ENCODE measurements around the gene MYT1. TPM values are rescaled to one million over a fixed set of nuclear protein-coding genes. Genes with fewer than 3 reads are reported as not detected.

MYT1 gene
- total RNA-seq, 1 donor from 2014 or later, result not detected

GRCh38 chr20:64228751-64229506, 64.7 kb downstream of the MYT1 start:
- Histone ChIP-seq H3K27ac (no peak overlapping the region), H3K9me3 (no peaks in the 10 kb centered on the region), H3K4me3 (no peak overlapping the region), H3K27me3 (ENCODE audit: low read depth) (no peaks in the 10 kb centered on the region), H3K4me1 (peaks cover 7% of the 10 kb centered on the region), H3K36me3 (no peaks in the 10 kb centered on the region)
- DNase-seq (peak; percentile 38), ATAC-seq (no peak)
- TF ChIP-seq CTCF (IDR thresholded peaks at IDR 0.05), result no peak
- intact Hi-C loops (cut with DNase I), result no loop called here

GRCh38 chr20:64229507-64230061, 65.3 kb downstream of the MYT1 start:
- Histone ChIP-seq H3K27ac (no peak overlapping the region), H3K9me3 (no peaks in the 10 kb centered on the region), H3K27me3 (ENCODE audit: low read depth) (no peaks in the 10 kb centered on the region), H3K4me3 (no peak overlapping the region), H3K36me3 (no peaks in the 10 kb centered on the region), H3K4me1 (peaks cover under 1% of the 10 kb centered on the region)
- intact Hi-C loops (cut with DNase I), result no loop called here
- DNase-seq, result peak; percentile 19
- no peak for ATAC-seq
- no peak for TF ChIP-seq CTCF (IDR thresholded peaks at IDR 0.05)

- Histone ChIP-seq H3K27ac (no peak overlapping the region), H3K36me3 (no peaks in the 10 kb centered on the region), H3K4me1 (no peaks in the 10 kb centered on the region), H3K27me3 (ENCODE audit: low read depth) (no peaks in the 10 kb centered on the region), H3K4me3 (no peak overlapping the region), H3K9me3 (no peaks in the 10 kb centered on the region)
- no peak for ATAC-seq
- intact Hi-C loops (cut with DNase I), result no loop called here
- TF ChIP-seq CTCF (IDR thresholded peaks at IDR 0.05), result no peak
- peak; percentile 26 for DNase-seq
These were observed 66.4 kb downstream of the MYT1 start for GRCh38 chr20:64230461-64231145.

GRCh38 chr20:64231621-64232550, 67.6 kb downstream of the MYT1 start:
- Histone ChIP-seq H3K4me1 (no peaks in the 10 kb centered on the region), H3K27me3 (ENCODE audit: low read depth) (no peaks in the 10 kb centered on the region), H3K36me3 (no peaks in the 10 kb centered on the region), H3K9me3 (no peaks in the 10 kb centered on the region), H3K4me3 (no peak overlapping the region), H3K27ac (no peak overlapping the region)
- DNase-seq (peak; percentile 40), ATAC-seq (peak in 1 of 2 donors; percentile 34)
- no peak for TF ChIP-seq CTCF (IDR thresholded peaks at IDR 0.05)
- intact Hi-C loops (cut with DNase I), result no loop called here

GRCh38 chr20:64232794-64233193, 68.5 kb downstream of the MYT1 start:
- H3K4me1 ChIP-seq, result no peaks in the 10 kb centered on the region
- no peak overlapping the region for H3K4me3 ChIP-seq
- no peak overlapping the region for H3K27ac ChIP-seq
- peak; percentile 21 for DNase-seq
- ATAC-seq, result no peak
- H3K36me3 ChIP-seq, result no peaks in the 10 kb centered on the region
- intact Hi-C loops (cut with DNase I), result no loop called here
- H3K27me3 ChIP-seq (ENCODE audit: low read depth), result no peaks in the 10 kb centered on the region
- no peak for TF ChIP-seq CTCF (IDR thresholded peaks at IDR 0.05)
- no peaks in the 10 kb centered on the region for H3K9me3 ChIP-seq

Measured in lower lobe of right lung (tissue), 2 donors.